GM12874 (cell line): ENCODE measurements around the gene HK3.

Experiments used
- TF ChIP-seq, protein P1 (sequence below): IDR thresholded peaks from 2 replicates; pipeline ENCODE4 v1.5.1; 2011; ENCODE audit warnings: low read depth, mild to moderate bottlenecking, control low read depth, low read length, moderate library complexity; ENCODE audit not compliant: insufficient read depth

The HK3 gene, protein sequence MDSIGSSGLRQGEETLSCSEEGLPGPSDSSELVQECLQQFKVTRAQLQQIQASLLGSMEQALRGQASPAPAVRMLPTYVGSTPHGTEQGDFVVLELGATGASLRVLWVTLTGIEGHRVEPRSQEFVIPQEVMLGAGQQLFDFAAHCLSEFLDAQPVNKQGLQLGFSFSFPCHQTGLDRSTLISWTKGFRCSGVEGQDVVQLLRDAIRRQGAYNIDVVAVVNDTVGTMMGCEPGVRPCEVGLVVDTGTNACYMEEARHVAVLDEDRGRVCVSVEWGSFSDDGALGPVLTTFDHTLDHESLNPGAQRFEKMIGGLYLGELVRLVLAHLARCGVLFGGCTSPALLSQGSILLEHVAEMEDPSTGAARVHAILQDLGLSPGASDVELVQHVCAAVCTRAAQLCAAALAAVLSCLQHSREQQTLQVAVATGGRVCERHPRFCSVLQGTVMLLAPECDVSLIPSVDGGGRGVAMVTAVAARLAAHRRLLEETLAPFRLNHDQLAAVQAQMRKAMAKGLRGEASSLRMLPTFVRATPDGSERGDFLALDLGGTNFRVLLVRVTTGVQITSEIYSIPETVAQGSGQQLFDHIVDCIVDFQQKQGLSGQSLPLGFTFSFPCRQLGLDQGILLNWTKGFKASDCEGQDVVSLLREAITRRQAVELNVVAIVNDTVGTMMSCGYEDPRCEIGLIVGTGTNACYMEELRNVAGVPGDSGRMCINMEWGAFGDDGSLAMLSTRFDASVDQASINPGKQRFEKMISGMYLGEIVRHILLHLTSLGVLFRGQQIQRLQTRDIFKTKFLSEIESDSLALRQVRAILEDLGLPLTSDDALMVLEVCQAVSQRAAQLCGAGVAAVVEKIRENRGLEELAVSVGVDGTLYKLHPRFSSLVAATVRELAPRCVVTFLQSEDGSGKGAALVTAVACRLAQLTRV

DNA sequence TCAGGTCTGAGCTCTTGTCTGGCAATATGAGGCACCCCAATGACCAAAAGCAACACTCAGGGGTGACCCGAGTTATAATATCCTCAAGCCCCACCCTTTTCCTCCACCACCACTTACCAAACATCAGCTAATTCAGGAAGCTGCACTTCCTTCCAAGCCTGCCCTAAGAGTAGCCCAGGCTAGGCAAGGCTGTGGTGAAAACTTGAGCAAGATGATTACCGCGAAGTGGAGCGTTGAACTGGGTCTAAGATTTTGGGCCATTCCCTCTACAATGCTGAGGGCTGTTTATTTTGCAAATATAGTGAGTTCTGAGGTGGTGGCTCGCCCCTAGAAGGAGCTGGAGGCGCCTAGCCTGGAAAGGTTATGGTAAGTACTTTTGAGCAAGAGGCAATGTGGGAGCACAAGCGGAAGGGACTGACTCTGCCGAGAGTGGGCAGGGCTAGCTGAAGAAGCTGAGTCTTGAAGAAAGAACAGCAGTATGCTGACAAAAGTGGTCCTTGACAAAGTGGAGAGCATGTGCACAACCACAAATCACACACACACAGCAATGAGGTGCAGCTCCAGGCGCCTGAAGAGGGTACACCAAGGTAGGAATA, at the start of gene HK3:
Gene HK3, minus strand, starts transcription at position 51 of the 596 bp plus-strand sequence. CDS start 3,187 bp downstream, outside the sequence.
- TF ChIP-seq, protein P1, sequence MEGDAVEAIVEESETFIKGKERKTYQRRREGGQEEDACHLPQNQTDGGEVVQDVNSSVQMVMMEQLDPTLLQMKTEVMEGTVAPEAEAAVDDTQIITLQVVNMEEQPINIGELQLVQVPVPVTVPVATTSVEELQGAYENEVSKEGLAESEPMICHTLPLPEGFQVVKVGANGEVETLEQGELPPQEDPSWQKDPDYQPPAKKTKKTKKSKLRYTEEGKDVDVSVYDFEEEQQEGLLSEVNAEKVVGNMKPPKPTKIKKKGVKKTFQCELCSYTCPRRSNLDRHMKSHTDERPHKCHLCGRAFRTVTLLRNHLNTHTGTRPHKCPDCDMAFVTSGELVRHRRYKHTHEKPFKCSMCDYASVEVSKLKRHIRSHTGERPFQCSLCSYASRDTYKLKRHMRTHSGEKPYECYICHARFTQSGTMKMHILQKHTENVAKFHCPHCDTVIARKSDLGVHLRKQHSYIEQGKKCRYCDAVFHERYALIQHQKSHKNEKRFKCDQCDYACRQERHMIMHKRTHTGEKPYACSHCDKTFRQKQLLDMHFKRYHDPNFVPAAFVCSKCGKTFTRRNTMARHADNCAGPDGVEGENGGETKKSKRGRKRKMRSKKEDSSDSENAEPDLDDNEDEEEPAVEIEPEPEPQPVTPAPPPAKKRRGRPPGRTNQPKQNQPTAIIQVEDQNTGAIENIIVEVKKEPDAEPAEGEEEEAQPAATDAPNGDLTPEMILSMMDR = no peak

DNA sequence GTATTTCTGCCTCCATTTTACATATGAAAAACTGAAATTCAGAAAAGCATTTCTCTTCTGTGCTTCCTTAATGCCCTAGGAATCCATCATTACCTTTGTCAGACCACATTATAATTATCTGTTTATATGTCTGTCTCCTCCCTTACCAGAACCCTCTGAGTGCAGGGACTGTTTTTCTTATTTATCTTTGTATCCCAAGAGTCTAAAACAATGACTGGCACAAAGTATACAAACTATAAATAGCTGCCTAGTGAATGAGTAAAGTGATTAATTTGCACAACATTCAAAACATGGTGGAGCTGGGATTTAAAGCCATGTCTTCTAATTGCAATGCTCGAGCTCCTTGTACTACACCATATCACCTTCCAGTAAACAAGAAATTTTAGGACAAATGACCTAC, 49.3 kb upstream of the HK3 start:
- TF ChIP-seq, protein P1 = no peak

DNA sequence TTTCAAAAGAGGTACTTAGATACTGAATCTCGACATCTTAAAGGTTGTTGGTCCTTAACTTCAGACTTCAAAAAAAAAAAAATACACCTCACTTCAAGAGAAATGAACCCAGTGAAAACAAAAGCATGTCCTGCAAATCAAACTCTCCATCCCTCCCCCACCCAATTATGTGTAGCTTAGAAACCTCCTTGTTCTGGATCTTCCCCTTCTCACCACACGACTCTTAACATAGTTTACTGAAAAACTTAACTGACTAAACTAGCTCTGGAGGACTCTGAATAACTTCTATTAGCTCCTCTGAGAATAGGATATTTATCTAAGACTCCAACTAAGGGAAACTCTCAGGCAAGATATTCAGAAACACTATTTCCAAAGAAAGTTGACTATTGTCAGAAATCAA, 48.7 kb upstream of the HK3 start:
- TF ChIP-seq, protein P1 = no peak

DNA sequence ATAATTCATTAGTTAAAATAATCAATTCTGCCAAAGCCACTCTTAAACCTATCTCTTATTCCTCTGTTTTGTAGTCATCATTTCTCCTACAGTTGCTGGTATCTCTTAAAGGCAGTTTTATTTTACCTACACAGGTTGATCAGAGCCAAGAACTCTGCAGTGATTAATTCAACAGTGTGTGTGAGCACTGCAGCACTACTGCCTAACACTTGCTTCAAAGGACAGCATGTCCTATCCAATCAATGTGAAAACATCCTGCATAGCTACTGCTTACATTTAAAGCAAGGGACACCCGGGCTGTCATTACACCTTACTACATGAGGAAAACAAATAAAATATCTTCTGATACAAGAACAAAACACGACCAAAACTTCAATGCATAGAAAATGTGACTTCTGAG, 45.1 kb upstream of the HK3 start:
- TF ChIP-seq, protein P1 = no peak

DNA sequence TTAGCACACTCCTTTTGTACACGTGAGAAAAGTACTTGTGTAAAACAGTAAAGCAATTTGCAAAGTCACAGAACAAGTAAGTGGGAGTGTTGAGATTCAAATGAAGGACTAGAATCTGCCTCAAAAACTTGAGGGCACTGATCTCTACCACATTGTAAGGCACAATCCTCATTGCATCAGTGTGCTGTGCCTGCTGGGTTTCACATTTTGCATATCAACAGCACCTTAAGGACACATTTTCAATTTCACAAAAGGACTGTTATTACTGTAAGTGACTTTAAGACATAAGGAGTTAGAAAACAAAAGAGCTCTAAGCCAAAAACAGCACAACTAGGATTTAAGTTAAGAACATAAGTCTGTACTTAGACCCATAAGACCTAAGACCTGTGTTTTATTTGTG, 44.7 kb upstream of the HK3 start:
- TF ChIP-seq, protein P1 = no peak

DNA sequence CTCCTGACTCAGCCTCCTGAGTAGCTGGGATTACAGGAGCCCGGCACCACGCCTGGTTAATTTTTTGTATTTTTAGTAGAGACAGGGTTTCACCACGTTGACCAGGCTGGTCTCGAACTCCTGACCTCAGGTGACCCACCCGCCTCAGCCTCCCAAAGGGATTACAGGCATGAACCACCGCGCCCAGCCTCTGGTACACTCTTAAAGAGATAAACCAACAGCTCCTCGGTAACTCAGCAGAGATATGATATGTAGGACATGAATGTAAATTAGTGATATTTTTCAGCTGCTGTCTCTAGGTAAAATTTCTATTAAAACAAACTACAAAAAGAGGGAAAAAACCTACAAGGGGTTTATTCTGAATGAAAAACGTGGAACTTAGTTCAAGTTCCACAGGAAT, 42.8 kb upstream of the HK3 start:
- TF ChIP-seq, protein P1 = no peak

DNA sequence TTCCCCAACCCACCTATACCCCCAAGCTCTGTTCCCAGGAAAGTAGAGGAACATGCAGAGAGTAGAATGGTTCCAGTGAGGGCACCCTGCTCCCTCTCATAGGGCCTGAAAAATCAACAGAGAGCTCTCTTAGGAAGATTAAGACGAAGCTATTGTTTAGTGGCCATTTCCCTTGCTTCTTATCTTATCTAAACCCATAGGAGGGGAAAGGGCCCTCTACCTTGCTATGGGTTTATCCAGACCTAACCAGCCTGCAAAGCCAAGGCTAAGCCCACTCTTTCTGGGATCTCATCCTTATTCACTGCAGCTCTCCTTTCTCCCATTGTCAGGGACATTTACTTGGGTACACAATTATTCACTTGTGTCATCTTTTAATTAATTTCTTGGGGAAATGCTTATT, 39.3 kb upstream of the HK3 start:
- TF ChIP-seq, protein P1 = no peak
